Activated T-cell treated with anti-CD3 and anti-CD28 coated beads, Interleukin-2, amount 50 U/mL, for 4 hours (primary cell): Measurements from ENCODE around the gene MMP24. TPM values are rescaled to one million over a fixed set of nuclear protein-coding genes. Genes with fewer than 3 reads are reported as not detected.

Source experiments
- ATAC-seq, 2 donors: fragments of 200-7000 bp; cut with Tn5 transposase; one replicate each; pipeline ENCODE4 v1.10.0; 2021
- DNase-seq: peaks from one replicate; pipeline ENCODE4 v3.0.0-alpha.2; 2020
- H3K27me3 Mint-ChIP-seq: one replicate; pipeline ENCODE4 v1.8.0; 2021; ENCODE audit warnings: low read depth, mixed read lengths
- H3K36me3 Mint-ChIP-seq: one replicate; pipeline ENCODE4 v1.8.0; 2022; ENCODE audit warnings: mixed read lengths; ENCODE audit not compliant: insufficient read depth
- H3K4me1 Mint-ChIP-seq: one replicate; pipeline ENCODE4 v1.8.0; 2021; ENCODE audit warnings: low read depth, mixed read lengths
- H3K4me3 Mint-ChIP-seq: one replicate; pipeline ENCODE4 v1.8.0; 2021; ENCODE audit warnings: mild to moderate bottlenecking, moderate library complexity, mixed read lengths
- H3K9me3 Mint-ChIP-seq: one replicate; pipeline ENCODE4 v1.8.0; 2021; ENCODE audit warnings: mixed read lengths
- total RNA-seq, 3 donors: library from RNA; stranded (reverse); gene quantifications; one replicate each; pipeline ENCODE4 v1.2.1, GENCODE V29; 2021

The MMP24 gene
- total RNA-seq, 3 donors from 2014 or later = not detected

DNA sequence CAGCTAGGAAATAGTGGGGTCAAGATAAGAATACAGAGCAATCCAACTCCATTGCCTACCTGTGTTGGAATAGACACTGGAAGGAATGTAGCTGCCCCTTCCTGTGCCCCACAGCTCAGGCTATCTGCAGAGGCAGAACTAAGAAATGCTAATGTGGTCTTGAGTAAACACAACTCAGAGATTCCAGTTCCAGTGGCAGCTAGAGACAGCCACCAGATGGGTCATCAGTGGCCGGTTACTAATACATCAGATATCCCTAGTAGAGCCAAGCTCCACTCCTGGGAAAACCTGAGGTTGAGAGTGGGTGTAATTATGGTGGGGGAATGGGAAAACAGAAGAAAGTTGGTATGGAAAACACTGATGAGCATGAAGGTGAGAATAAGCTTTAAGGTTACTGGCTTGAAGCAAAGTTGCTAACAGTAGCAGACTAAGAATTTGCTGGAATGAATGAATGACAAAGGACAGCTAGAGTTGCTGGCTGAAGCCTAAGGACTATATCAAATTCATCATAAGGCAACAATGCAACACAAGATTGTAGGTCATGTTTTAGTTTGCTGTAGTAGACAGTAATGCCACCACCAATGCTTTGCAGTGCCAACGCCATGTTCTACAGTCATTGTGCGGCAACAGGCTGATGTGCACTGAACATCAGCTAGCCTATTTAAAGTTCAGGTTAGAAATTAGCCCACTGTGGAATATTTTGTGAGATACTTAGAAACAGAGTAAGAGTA, 94.1 kb downstream of the MMP24 start:
- Mint-ChIP-seq H3K9me3 (no peaks in the 10 kb centered on the region), H3K36me3 (peaks cover 6% of the 10 kb centered on the region), H3K4me1 (peaks cover 4% of the 10 kb centered on the region), H3K27me3 (no peaks in the 10 kb centered on the region), H3K4me3 (no peak overlapping the region)
- DNase-seq = no peak
- no peak for ATAC-seq

DNA sequence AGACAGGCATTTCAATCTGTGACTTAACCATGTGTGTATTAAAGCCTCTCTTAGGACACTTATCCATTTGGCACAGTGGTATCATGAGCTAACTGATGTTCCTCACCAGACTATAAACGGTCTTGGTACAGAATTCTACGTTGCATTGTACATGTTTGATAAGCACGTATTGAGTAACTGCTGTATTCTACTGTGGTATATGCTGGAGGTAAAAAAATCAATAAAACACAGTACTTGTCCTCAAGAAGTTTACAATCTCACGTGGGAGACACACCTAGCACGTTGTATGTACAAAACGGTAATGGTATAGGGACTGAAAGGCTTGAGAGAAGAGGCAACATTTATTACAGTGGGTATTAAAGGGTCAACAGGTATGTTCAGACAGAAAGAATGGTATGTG, 98.9 kb downstream of the MMP24 start:
- H3K4me3 Mint-ChIP-seq = no peak overlapping the region
- no peak for ATAC-seq
- peaks cover 12% of the 10 kb centered on the region for H3K36me3 Mint-ChIP-seq
- H3K27me3 Mint-ChIP-seq = no peaks in the 10 kb centered on the region
- peaks cover 10% of the 10 kb centered on the region for H3K4me1 Mint-ChIP-seq
- no peaks in the 10 kb centered on the region for H3K9me3 Mint-ChIP-seq
- DNase-seq = no peak

DNA sequence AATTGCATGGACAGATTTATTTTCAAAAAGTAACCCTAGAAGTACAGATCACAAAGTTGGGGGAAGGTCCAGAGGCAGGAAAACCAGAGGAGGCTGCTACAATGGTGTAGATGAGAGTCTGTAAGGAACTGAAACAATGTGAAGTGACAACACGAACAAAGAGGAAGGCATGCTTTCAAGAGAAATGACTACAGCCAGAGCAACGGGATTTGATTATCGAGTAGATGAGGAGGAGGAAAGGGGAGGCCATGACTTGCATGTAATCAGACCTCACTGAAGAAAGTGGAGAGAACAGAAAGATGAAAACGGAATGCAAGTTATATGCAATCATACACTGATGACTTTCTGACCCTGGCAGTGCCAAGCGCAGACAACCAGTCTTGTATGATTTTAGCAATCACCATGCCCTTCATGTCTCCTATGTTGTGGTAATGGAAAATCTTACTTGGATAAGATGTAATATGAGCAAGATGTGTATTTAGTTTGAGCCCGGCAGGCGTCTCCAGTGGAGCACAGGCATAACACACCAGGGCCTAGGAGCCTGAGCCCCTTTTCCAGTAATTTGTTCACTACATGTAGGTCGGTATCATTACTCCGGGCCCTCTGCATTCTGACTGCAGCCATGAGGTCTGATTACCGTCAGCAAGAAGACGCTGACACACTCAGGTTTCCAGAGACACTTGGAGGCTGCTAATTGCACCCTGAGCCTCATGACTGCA, 99.7 kb downstream of the MMP24 start:
- Mint-ChIP-seq H3K36me3 (peaks cover 9% of the 10 kb centered on the region), H3K4me1 (peaks cover 12% of the 10 kb centered on the region), H3K4me3 (no peak overlapping the region), H3K27me3 (no peaks in the 10 kb centered on the region), H3K9me3 (no peaks in the 10 kb centered on the region)
- no peak for ATAC-seq
- no peak for DNase-seq

Other genes starting within 250 kb of the MMP24 start
- 10 to 100 TPM; 46.2 to 49.7 (median 47.2) TPM for gene TRPC4AP, start 133.9 kb upstream of the MMP24 start, total RNA-seq
- 10 to 100 TPM; 14.0 to 16.9 (median 16.7) TPM for gene EDEM2, start 79.4 kb upstream of the MMP24 start, total RNA-seq
- gene PROCR, start 54.6 kb upstream of the MMP24 start, total RNA-seq = 1 to 10 TPM; 1.1 to 1.4 (median 1.2) TPM
- gene MMP24OS, start 51.4 kb downstream of the MMP24 start, total RNA-seq = 10 to 100 TPM; 22.4 to 23.1 (median 22.9) TPM
- gene EIF6, start 58.1 kb downstream of the MMP24 start, total RNA-seq = 100 to 1,000 TPM; 307 to 331 (median 310) TPM
- gene FAM83C, start 65.7 kb downstream of the MMP24 start, total RNA-seq = not detected
- 10 to 100 TPM; 58.1 to 61.7 (median 58.5) TPM for gene UQCC1, start 185.3 kb downstream of the MMP24 start, total RNA-seq
- not detected for gene GDF5, start 211.5 kb downstream of the MMP24 start, total RNA-seq
- gene CEP250, start 228.9 kb downstream of the MMP24 start, total RNA-seq = 10 to 100 TPM; 27.7 to 31.9 (median 30.9) TPM